GM19463 (cell line): ENCODE results near the gene UBR1.
A peak's percentile ranks its signal among the peaks of the same experiment; 100 is the strongest.
"Not testable (repeated sequence)": the region's sequence is repeated elsewhere in the genome, so short reads cannot be mapped to it uniquely, and the experiment has no call there.

Source experiments
- ATAC-seq: cut with Tn5 transposase; IDR thresholded peaks from one replicate; pipeline ENCODE4 v1.9.1; 2021; ENCODE audit warnings: mild to moderate bottlenecking, moderate library complexity; ENCODE audit not compliant: unreplicated experiment

The UBR1 gene

DNA sequence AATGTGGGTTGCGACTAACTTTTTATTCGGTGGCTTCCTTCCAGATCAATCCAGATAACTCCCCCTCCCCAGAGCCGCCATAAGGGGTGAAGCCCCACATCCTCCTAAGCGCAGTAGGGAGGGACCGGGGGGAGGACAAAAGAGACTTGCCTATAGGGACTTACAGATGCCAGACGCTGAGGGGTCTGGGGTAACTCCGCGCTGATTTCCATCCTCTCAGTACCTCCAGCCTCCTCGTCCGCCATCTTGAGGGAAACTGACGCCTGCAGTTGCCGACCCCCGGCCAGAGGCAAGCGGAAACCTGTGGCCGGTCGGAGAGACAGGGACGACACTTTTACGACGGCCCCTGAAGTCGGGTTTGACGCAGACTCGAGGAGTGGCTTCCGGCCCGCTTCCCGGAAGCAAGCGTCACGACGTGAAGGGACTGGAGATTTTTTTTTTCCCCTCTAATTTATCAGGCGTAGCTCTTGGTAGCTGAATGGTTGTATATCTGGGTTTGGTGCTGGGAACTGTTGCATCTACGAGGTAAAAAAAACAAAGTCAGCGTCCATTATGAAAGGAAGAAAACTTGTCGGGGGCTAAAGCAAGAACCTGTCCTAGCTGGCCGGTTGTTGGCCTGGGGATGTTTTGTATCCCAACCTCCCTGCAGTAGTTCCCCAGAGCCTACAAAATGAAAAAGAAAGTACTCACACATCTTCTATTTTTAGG lies at the start of gene UBR1:
Gene UBR1, minus strand, starts transcription at position 261 of the 708 bp plus-strand sequence. Its CDS starts 16 bp downstream, at position 245.
- ATAC-seq, result peak; percentile 94

DNA sequence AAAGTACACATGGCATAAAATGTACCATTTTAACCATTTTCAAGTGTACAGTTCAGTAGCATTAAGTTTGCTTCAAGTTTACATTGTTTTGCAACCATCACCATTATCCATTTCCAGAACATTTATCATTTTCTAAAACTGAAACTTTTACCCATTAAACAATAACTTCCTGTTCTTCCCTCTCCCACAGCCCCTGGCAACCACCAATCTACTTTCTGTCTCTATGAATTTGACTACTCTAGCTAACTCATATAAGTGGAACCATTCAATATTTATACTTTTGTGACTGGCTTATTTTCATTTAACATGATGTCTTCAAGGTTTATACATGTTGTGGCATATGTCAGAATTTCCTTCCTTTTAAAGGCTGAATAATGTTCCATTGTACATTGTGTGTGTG lies 47.4 kb upstream of the UBR1 start:
- ATAC-seq, result no peak

DNA sequence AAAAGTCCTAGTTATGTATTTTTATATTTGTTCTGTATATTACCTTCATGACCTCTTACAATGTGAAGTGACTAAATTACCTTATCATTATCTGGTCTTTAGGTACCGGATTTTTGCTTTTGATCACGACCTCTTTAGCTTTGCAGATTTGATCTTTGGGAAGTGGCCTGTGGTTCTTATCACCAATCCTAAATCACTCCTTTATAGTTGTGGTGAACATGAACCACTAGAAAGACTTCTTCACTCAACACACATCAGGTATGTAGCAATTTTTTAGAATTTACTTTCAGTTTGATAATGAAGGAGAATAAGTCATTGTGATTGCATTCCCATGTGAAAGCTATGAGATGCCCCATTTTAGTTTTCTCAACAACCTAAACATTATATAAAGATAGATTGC lies 45.9 kb upstream of the UBR1 start:
- ATAC-seq, result no peak

GRCh38 chr15:43150191-43150929 lies 44.5 kb upstream of the UBR1 start:
- ATAC-seq, result no peak

GRCh38 chr15:43146184-43146583 lies 40.3 kb upstream of the UBR1 start:
- no peak for ATAC-seq

- no peak for ATAC-seq
Measured at GRCh38 chr15:43144512-43144911, 38.7 kb upstream of the UBR1 start.

DNA sequence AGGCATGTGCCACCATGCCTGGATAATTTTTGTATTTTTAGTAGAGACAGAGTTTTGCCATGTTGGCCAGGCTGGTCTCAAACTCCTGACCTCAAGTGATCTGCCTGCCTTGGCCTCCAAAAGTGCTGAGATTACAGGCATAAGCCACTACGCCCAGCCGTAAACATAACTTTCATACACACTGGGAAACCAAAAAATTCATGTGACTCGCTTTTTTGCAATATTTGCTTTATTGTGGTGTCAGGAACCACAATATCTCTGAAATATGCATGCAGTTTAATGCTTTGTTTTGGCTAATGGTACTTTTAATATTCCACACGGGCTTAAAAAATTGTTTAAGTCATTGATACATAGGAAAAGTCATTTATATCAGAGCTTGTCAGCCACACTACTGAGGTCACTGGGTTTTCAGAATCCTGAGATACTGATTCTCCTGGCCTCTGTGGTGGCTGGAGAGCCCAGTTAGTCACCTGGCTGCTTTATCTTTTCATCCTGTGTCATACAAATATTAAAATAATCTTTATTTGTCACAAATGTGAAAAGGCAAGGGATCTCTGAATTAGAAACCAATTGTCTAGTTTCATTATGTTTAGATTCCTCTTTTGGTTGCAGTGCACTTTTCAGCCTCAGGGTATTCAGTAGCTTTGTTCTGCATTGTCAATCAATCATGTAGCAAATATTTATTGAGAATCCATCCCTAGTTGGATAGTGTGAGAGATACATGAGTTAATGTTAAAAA lies 37.5 kb upstream of the UBR1 start:
- ATAC-seq, result no peak

GRCh38 chr15:43135351-43135750 lies 29.5 kb upstream of the UBR1 start:
- no peak for ATAC-seq

DNA sequence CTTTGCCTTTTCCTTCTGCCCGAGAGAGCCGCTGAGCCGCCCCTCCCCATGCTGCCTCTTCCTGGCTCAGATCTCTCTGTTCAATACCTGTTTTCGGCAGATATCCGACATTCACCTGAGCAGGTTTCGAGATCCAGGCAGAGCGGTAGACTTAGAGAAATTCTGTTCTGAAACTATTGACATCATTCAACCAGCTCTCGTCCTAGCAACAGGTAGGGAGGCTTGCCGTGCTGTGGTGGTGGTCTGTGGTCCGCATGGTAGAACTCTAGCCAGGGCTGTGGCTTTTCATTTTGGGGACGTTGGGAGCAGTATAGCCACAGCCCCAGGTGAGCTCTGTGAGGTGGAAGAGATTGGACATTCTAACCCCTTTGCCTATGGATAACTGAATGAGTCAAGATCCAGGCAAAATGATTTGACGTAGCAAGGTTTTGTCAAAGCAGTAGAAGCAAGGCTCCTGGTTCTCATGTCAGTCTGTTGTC lies 28.4 kb upstream of the UBR1 start:
- ATAC-seq, result no peak

DNA sequence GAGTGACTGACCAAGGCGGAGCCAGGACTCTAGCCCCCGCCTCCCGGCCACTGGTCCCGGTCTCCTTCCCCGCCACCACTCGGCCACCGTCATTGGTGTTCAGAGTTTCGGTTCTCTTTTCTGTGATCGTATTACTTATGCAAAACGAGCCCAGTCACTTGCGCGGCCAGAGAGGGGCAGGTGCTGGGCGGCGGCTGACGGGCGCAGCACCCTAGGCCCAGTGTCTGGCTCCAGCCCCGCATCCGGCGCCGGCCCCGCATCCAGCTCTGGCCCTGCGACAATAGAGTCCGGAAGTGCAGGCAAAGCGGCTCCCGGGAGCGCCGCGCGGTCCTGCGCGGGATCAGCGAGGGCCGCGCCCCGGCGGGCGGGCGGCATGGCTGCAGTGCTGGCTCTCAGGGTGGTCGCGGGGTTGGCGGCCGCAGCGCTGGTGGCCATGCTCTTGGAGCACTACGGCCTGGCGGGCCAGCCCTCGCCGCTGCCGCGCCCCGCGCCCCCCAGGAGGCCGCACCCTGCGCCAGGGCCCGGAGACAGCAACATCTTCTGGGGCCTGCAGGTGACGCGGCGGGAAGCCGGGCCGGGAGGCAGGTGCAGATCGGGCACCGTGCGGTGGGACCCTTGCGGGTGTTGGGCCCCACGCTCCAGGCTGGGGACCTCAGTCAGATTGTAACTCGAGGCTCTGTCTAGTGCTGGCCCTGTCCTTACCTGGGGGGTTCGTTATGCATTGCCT lies 27.8 kb upstream of the UBR1 start, which contains the start of gene TMEM62:
Gene TMEM62, plus strand, starts transcription at position 157 of the 727 bp plus-strand sequence. Its CDS starts 217 bp downstream, at position 374.
- ATAC-seq, result peak; percentile 94

- ATAC-seq, result no peak
Measured at GRCh38 chr15:43132830-43133429, 27.1 kb upstream of the UBR1 start.

- no peak for ATAC-seq
Measured at GRCh38 chr15:43128980-43129335, 23.1 kb upstream of the UBR1 start.

- ATAC-seq, result not testable (repeated sequence)
Measured at GRCh38 chr15:43128174-43128979, 22.5 kb upstream of the UBR1 start.

- ATAC-seq, result no peak
Measured at GRCh38 chr15:43127752-43128151, 21.9 kb upstream of the UBR1 start.

DNA sequence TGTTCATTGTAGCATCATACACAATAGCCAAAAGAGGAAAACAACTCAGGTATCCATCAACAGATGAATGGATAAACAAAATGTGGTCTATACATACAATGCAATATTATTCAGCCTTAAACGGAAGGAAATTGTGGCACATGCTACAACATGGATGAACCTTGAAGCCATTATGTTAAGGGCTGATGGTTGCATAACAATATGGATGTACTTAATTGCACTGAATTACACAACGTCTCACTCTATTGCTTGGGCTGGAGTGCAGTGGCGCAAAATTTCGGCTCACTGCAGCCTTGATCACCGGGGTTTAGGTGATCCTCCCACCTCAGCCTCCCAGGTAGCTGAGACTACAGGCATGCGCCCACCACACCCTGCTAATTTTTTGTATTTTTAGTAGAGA lies 20.5 kb upstream of the UBR1 start:
- ATAC-seq, result no peak

DNA sequence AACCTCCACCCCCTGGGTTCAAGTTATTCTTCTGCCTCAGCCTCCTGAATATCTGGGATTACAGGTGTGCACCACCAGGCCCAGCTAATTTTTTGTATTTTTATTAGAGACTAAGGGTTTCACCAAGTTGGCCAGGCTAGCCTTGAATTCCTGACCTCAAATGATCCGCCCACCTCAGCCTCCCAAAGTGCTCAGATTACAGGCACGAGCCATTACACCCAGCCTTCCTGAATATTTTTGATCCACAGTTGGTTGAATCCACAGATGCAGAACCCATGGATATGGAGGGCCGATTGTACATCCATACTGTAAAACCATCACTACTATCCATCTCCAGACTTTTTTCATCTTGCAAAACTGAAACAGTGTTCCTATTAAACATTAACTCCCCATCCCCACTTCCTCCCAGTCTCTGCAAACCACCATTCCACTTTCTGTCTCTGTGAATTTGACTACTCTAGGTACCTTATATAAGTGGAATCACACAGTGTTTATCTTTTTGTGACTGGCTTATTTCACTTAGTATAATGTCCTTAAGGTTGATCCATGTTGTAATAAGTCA lies 19.3 kb upstream of the UBR1 start:
- ATAC-seq, result no peak

GRCh38 chr15:43121863-43122262 lies 16.0 kb upstream of the UBR1 start:
- ATAC-seq, result no peak

- no peak for ATAC-seq
Measured at GRCh38 chr15:43118829-43119228, 13.0 kb upstream of the UBR1 start.

- ATAC-seq, result no peak
Measured at GRCh38 chr15:43118286-43118685, 12.4 kb upstream of the UBR1 start.
